ENCODE measurements around the gene ATP6V0A4.

DNA sequence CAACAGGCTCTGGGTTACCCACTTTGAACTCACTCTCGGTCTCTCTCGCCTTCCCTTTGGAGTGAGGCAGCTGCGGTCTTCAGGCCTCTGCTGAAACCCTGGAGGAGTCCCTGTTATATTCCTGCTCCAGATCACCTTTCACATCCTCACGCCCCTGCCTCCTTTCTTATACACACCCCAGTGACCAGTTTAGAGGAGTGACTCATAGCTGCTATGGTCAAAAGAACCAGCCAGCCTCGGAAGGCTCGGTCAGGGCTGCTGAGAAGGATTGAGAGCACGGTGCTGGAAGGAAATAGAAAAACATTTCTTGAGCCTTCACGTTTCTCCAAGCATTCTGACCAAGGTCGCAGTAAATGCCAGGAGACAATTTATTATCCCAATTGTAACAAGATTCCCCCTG lies 68.6 kb downstream of the ATP6V0A4 start:
- TF ChIP-seq TSHZ2 (CRISPR knock-in tag; IDR thresholded peaks at IDR 0.05) = no peak
- TF ChIP-seq TOX (CRISPR knock-in tag; IDR thresholded peaks at IDR 0.05; ENCODE audit: borderline replicate concordance) = no peak
- TF ChIP-seq ISL1 (CRISPR knock-in tag; IDR thresholded peaks at IDR 0.05) = no peak
- no peak for TF ChIP-seq BACH2 (CRISPR knock-in tag; IDR thresholded peaks at IDR 0.05; ENCODE audit: borderline replicate concordance)
- TF ChIP-seq RARB (CRISPR knock-in tag; IDR thresholded peaks at IDR 0.05) = no peak
- no peak for TF ChIP-seq TCF4 (CRISPR knock-in tag; IDR thresholded peaks at IDR 0.05; ENCODE audit: borderline replicate concordance)
- no peak for TF ChIP-seq POU6F1 (CRISPR knock-in tag; IDR thresholded peaks at IDR 0.05; ENCODE audit: borderline replicate concordance, low read depth)
- TF ChIP-seq CSRNP3 (CRISPR knock-in tag; IDR thresholded peaks at IDR 0.05) = no peak
- TF ChIP-seq, protein P1, sequence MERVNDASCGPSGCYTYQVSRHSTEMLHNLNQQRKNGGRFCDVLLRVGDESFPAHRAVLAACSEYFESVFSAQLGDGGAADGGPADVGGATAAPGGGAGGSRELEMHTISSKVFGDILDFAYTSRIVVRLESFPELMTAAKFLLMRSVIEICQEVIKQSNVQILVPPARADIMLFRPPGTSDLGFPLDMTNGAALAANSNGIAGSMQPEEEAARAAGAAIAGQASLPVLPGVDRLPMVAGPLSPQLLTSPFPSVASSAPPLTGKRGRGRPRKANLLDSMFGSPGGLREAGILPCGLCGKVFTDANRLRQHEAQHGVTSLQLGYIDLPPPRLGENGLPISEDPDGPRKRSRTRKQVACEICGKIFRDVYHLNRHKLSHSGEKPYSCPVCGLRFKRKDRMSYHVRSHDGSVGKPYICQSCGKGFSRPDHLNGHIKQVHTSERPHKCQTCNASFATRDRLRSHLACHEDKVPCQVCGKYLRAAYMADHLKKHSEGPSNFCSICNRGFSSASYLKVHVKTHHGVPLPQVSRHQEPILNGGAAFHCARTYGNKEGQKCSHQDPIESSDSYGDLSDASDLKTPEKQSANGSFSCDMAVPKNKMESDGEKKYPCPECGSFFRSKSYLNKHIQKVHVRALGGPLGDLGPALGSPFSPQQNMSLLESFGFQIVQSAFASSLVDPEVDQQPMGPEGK (CRISPR knock-in tag; IDR thresholded peaks at IDR 0.05; ENCODE audit: borderline replicate concordance) = no peak
- no peak for TF ChIP-seq ZFP30 (CRISPR knock-in tag; IDR thresholded peaks at IDR 0.05)
- no peak for TF ChIP-seq GLIS3 (CRISPR knock-in tag; IDR thresholded peaks at IDR 0.05)
- TF ChIP-seq ZFP3 (CRISPR knock-in tag; IDR thresholded peaks at IDR 0.05) = no peak
- no peak for TF ChIP-seq ESRRG (CRISPR knock-in tag; IDR thresholded peaks at IDR 0.05)

All from SK-N-SH treated with all-trans-retinoic acid at 6 μM for 48 hours (cell line).